ENCODE results near the gene CHST11. TPM values are rescaled to one million over a fixed set of nuclear protein-coding genes. Genes with fewer than 3 reads are reported as not detected.

Gene CHST11
- total and polyA plus RNA-seq, 2 of the 4 experiments (the other 2 are of a cell fraction) = 1.4 to 2.7 TPM

- Histone ChIP-seq H4K8ac (ENCODE audit: low read depth in 2 of 2, low read length in 2 of 2) (no peak overlapping the region), H3K27ac (ENCODE audit: insufficient read depth, low read length) (no peak overlapping the region), H3K18ac (ENCODE audit: low read depth, low read length) (no peak overlapping the region), H3K56ac (ENCODE audit: extremely low read depth, insufficient read depth, low read length) (no peak overlapping the region), H4K91ac (ENCODE audit: insufficient read depth, low read depth, low read length) (no peak overlapping the region), H3K14ac (replicated peaks; ENCODE audit: low read depth, low read length) (no peak overlapping the region), H2AK5ac (ENCODE audit: low read depth, low read length) (no peak overlapping the region), H3K4me3 (ENCODE audit: insufficient read depth, low read depth, low read length) (no peak overlapping the region), H3K36me3 (ENCODE audit: control insufficient read depth, insufficient read depth, low read length) (no peaks in the 10 kb centered on the region), H3K9me3 (ENCODE audit: control insufficient read depth, insufficient read depth, low read length) (no peaks in the 10 kb centered on the region), H2AFZ (replicated peaks; ENCODE audit: low read length, poor library complexity) (no peak overlapping the region), H3K23ac (ENCODE audit: low read depth, low read length) (no peak overlapping the region), H4K5ac (ENCODE audit: low read depth, low read length) (no peak overlapping the region), H2BK5ac (ENCODE audit: low read depth, low read length, poor library complexity, severe bottlenecking) (no peak overlapping the region), H2BK15ac (ENCODE audit: low read depth, low read length) (no peak overlapping the region), H2AK9ac (replicated peaks; ENCODE audit: low read depth, low read length, poor library complexity) (no peak overlapping the region), H3K4me2 (ENCODE audit: low read depth, low read length) (no peak overlapping the region), H3K79me1 (ENCODE audit: low read depth in 1 of 2, low read length in 2 of 2) (no peaks in the 10 kb centered on the region), H2BK120ac (ENCODE audit: low read depth, low read length) (no peak overlapping the region), H3K4me1 (ENCODE audit: control insufficient read depth, insufficient read depth, low read length) (no peaks in the 10 kb centered on the region; the same call in 1 of the 2 replicates), H3K4ac (ENCODE audit: low read depth, low read length) (no peak overlapping the region), H4K20me1 (ENCODE audit: insufficient read depth, low read length) (no peaks in the 10 kb centered on the region), H3K9ac (ENCODE audit: low read depth, low read length) (no peak overlapping the region), H3K27me3 (ENCODE audit: control insufficient read depth, insufficient read depth, low read length) (peaks cover 15% of the 10 kb centered on the region), H3K9me1 (ENCODE audit: insufficient read depth, low read length) (no peaks in the 10 kb centered on the region), H2BK20ac (ENCODE audit: low read depth, low read length) (no peak overlapping the region)
- intact Hi-C loops (cut with micrococcal nuclease) (no loop called here), dilution Hi-C loops (cut with HindIII; ENCODE audit: low sequenced_read_pairs, unreplicated experiment) (no loop called here), in situ Hi-C loops (cut with MboI; ENCODE audit: low sequenced_read_pairs) (no loop called here)
- ChIA-PET POLR2A (ENCODE audit: unreplicated experiment) (no interaction called here), CTCF (interaction anchor here (0.6 kb wide), 1 partner anchor 63 kb away, joined by 3 read pairs; no protein-coding TSS in a partner anchor)
- DNase-seq (no peak), ATAC-seq (ENCODE audit: low read depth) (no peak)
- no peak for TF ChIP-seq CHD1 (IDR thresholded peaks at IDR 0.05; ENCODE audit: low read depth, low read length)
- no peak for TF ChIP-seq CTCF (conservative IDR thresholded peaks at IDR 0.05; ENCODE audit: low read depth, low read length)
- TF ChIP-seq CEBPB (IDR thresholded peaks at IDR 0.05; ENCODE audit: low read depth, low read length) = no peak
- TF ChIP-seq MAZ (IDR thresholded peaks at IDR 0.05; ENCODE audit: borderline replicate concordance, low read depth, low read length) = no peak
- no peak for TF ChIP-seq ELK1 (IDR thresholded peaks at IDR 0.05; ENCODE audit: borderline replicate concordance, low read depth, low read length)
- TF ChIP-seq USF2 (IDR thresholded peaks at IDR 0.05; ENCODE audit: low read depth, low read length) = no peak
- no peak for TF ChIP-seq RFX5 (IDR thresholded peaks at IDR 0.05; ENCODE audit: low read depth, low read length)
- TF ChIP-seq SMC3 (IDR thresholded peaks at IDR 0.05; ENCODE audit: low read depth, low read length) = no peak
- no peak for TF ChIP-seq RAD21 (IDR thresholded peaks at IDR 0.05; ENCODE audit: low read length)
- TF ChIP-seq MXI1 (IDR thresholded peaks at IDR 0.05; ENCODE audit: borderline replicate concordance, low read depth, low read length) = no peak
- TF ChIP-seq RCOR1 (IDR thresholded peaks at IDR 0.05; ENCODE audit: insufficient replicate concordance, low read length) = no peak
- 58% methylated on average over 3 of the region's 6 CpGs; no CpG with 5 or more reads in 1 of the 2 experiments for WGBS, 2 experiments (ENCODE audit: extremely low coverage in 2 of 2, insufficient read length in 1 of 2)
- BruUV-seq (replicated peaks) = no TSS peak
Measured at GRCh38 chr12:104630230-104630670, 173.5 kb downstream of the CHST11 start.
